SHP77 (cell line): ENCODE measurements around the gene GRIK4.

Experiments
- DNase-seq, 2 experiments: peaks; one replicate each; lab custom pipeline; 2025; lab: John Stamatoyannopoulos, UW

GRIK4 gene

DNA sequence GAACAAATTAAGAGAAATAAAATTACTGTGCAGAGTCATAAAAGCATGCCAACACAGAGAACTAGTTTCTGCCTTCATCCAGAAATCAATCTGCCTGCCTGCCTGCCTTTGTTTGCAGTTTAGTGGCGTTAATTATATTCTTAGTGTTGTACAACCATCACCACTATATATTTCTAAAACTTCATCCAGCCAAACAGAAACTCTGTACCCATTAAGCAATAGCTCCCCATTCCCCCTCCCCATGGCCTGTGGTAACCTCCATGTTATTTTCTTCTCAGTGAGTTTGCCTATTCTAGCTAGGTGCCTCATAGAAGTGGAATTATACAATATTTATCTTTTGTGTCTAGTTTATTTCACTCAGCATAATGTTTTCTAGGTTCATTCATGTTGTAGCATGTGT lies 329.1 kb downstream of the GRIK4 start:
- DNase-seq, result no peak

DNA sequence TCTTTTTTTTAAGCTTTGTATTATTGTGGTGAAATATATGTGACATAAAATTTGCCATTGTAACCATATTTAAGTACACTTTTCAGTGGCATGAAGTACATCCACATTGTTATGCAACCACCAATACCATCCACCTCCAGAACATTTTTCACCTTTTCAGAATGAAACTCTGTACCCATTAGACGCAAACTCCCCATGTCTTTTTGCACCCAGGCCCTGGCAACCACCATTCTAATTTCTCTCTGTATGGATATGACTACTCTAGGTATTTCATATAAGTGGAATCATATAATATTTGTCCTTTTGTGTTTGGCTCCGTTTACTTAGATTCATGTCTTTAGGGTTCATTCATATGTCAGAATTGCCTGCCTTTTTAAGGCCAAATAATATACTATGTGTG lies 329.5 kb downstream of the GRIK4 start:
- DNase-seq, result no peak

DNA sequence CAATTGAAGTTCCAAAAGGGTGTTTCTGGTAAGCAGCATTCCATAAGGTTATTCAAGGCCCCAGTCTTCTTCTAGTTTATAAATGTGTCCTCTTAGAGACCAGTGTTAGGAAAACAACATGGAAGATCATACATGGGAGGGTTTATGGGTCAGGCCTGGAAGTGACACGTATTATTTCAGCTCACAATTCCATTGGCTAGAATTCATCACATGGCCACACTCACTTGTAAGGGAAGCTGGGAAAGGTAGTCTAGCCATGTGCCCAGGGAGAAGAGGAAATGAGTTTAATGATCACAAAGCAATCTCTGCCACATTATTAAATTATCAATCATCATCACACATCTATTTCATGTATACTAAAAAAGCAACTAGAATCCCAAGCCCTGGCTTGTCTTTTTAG lies 330.6 kb downstream of the GRIK4 start:
- no peak for DNase-seq

DNA sequence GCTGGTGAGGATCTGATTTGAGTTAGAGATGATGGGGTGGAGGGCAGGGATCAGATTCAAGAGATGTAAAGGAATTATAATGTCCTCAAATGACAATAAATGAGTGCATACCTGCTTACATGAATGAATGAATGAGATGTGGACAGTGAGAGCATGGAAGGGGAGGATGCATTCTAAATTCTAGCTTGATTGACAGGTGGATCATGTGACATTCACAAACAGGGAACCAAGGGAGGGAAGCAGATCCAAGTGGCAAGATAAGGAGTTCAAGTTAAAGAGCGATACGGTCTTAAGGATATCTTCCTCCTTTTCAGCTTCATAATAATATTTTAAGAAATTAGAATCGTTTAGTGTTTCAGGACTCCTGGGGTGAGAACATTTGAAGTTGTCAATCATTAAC lies 341.9 kb downstream of the GRIK4 start:
- DNase-seq, result no peak

DNA sequence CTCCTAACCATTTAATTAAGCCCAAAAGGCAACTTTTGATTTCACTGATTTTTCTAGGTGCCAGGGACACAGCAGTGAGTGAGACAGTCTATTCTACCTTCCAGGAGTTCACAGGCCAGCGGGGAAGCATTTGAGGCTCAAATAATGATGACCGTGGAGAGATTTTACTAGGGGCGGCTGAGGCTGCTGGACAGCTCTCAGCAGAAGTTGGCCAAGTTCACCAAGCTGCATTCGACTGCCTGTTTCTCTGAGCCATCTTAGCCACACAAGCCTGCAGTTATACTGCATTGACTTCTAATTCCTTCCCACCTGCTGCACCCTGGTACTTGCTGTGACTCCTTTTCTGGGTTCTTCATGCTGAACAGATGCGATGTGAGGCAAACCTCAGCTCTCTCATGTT lies 343.4 kb downstream of the GRIK4 start:
- no peak for DNase-seq

DNA sequence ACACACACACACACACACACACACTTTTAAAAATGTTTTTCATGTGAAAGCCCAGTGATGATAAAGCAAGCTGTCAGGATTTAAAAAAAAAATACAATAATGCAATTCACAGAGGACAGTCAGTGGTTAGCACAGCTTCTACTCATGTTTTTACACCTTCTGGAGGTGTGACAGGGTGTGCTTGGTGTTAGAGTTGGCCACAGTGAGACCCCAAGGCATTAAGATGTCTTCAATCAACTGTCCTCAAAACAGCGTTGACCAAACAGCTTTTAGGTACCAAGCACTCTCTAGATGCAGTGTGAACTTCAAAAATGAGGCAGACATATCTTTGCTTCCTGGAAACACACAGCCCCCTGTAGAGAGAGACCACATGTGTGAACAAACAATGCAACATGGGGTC lies 346.0 kb downstream of the GRIK4 start:
- DNase-seq, result no peak

DNA sequence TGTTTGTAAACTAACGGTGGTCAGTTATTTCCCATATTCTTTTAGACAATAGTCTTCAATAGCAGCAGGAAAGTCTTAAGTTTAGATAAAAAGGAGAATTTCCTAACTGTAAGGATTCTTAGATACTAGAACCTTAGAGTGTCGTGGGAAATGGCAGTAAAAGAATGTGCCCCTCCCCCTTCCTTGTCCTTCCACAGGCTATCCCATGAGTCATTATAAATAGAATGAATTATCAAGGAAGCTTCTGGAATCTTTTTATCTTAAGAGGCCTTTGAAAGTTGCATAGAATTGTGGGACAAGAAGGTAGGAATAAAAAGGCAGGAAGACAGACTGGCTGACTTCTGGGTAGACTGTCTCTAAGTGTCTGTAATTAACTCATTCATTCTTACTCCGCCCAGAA lies 347.2 kb downstream of the GRIK4 start:
- no peak for DNase-seq

DNA sequence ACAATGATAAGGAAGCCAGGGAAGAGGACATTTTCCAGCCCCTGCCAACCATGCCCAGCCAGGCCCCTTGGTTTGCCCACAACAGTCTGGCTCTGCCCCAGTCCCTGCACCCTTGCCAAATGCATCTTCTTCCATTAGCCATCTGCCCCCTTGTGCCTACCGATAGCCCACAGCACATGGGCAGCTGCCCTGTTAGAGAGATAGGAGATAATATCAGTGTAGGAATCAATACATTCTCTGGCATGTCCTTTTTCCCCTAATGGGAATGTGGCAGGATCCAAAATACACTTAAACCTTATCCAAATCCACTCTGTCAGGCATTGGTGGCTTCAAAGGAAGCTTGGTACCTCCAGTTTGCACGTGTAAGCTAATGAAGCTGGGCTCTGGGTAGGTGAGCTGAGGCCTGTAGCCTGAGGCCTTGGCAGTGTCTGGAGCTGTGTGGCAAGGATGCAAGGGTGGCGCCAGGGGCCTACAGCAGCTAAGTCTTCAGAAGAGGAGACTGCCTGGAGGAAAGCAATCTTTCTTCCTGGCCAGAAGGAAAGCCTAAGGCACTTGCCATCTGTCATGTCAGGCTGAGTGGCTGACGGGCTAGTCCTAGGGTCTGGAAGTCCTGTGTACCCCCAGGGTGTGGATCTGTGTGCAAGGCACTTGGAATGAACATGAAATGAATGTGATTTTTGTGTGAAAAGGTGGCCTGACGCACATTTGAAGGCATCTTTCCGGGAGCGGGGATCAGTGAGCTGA lies 348.2 kb downstream of the GRIK4 start:
- no peak for DNase-seq

DNA sequence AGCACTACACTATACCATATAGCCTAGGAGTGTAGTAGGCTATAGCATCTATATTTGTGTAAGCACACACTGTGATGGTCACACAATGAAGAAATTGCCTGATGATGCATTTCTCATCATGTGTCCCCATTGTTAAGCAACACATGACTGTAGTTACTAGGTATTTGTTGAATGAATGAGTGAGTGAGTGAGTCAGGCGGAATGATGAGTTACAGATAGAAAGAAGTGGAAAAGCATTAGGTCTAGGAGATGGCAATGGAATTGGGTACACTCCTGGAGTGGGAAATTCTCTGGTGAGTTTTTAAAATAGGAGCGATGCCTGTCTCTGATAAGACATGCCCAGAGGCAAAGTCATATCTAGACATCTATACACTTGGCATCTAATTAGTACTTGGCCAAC lies 351.8 kb downstream of the GRIK4 start:
- DNase-seq, result no peak

DNA sequence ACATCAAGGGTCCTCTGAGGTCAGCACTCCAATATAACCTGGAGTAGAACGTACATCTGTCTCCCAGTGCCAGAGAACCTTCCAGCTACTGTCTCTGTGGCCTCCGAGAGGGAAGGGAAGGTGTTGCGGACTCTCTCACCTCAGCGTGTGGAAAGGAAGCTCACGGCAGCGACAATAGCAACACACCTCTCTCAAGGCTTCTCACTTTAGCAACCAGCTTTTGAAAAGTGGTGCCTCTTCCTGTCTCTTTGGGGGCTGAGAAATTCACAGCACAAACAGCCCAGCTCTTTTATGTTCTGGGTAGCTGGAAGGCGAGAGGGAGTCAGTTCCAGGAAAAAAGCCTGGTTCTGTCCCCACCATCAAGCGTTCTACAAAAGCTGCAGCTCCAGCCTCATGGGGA lies 355.5 kb downstream of the GRIK4 start:
- no peak for DNase-seq

DNA sequence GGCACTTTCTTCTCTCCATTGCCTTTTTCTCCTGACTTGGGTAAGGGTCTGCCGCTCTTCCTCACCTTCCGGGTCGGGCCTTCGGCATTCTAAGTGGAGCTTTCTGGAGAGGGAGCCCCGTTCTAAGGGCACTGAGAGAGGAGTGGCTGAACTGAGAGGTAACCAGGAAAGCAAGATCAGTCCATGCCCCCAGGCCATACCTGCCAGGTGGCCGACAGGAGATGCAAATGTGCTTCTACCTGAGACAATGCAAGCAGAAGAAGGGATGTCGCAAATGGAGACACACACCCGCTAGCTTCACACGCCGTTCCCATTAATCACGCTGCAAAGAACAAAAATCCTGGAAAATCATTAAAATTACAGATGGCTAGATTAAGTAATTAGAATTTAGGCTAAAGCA lies 356.0 kb downstream of the GRIK4 start:
- no peak for DNase-seq

DNA sequence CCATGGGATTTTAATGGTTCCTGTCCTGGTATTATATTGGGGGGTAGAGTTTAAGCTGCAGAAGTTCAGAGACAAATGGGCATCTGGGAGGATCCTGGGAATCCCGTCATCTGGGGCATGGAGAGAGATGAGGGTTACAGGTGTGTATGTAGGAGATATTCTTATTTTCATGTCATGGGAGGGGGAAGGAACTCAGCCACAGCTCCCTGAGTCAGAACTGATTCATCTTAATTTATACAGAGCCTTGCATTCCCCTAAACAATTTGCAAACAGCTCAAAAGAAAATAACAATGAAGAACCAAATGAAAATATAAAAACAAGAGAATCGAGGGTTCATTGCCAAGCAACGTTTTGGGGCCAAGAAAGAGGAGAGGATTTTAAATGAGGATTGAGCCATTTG lies 356.4 kb downstream of the GRIK4 start:
- DNase-seq, result no peak

DNA sequence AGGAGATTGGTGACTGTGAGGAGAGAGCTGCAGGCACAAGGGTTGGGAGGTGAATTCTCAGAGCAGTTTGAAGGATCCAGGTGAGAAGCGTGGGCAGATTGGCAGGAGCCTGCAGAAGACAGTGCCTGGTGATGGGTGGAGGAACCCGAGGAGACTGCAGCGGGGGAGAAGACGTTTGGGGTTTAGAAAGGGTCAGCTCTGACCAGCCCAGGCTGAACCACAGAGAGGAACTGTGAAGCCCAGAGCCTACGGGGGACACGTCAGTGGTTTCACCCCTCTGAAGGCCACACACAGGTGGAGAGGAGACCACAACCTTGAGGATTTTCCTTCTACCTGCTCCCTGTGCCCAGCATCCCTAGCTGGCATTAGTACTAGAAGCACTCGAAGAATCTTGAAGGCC lies 357.5 kb downstream of the GRIK4 start:
- no peak for DNase-seq

DNA sequence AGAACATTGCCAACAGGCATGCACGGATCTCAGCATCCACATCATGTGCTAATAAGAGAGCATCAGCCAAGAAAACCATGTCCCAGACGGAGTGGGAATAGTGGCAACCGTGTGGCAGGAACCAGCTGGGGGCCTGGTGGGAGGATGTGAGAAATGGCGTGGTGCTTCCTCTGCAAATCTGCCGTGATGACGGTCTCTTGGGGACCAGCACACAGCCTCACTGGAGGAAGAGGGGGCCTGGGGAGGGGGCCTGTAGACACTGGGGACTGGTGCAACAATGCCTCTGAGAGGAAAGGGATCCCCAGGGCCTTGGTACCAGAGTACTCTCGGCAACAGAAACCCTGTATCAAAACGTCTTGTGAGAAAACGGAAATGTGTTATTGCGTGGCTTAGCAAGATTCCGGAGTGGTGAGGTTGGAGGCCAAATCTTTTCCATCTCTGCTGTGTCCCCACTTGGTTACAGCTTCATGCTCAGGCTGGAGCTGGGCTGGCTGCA lies 358.0 kb downstream of the GRIK4 start:
- DNase-seq, result no peak

DNA sequence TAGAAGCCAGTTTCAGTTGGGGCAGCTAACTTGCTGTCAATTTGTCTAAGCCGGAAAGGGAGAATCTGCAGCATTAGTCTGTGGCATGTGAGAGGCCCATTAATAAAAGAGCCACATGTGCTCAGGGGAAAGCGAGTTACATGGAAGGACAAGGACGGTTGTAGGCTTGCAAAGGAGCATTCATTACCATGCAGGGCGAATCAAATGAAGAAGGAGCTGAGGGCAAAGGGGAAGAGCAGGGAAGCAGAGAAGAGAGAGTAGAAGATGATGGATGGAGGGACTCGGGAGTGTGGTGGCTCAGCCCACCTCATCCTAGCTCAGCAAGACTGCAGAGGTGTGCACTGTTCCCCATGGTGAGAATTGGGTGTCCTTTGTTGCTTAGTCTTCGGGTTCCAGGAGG lies 359.6 kb downstream of the GRIK4 start:
- no peak for DNase-seq

DNA sequence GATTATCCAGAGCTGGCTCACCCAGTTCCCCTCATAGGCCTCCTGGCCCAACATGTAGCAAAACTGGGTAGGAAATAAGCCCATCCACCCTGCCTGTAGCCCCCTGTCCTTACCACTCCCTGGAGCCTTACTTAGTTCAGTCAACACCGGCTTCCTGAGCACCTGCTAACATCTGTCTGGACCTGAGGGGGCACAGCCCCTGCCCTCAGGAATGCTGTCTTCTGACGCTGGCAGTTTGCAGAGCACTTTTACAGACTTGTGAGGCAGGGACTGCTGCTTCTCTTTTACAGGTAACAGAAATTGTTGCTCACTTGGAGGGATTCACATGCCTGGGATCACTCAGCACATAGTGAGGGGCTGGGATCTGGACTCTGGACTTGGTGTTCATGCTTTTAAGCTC lies 360.4 kb downstream of the GRIK4 start:
- DNase-seq, result no peak

DNA sequence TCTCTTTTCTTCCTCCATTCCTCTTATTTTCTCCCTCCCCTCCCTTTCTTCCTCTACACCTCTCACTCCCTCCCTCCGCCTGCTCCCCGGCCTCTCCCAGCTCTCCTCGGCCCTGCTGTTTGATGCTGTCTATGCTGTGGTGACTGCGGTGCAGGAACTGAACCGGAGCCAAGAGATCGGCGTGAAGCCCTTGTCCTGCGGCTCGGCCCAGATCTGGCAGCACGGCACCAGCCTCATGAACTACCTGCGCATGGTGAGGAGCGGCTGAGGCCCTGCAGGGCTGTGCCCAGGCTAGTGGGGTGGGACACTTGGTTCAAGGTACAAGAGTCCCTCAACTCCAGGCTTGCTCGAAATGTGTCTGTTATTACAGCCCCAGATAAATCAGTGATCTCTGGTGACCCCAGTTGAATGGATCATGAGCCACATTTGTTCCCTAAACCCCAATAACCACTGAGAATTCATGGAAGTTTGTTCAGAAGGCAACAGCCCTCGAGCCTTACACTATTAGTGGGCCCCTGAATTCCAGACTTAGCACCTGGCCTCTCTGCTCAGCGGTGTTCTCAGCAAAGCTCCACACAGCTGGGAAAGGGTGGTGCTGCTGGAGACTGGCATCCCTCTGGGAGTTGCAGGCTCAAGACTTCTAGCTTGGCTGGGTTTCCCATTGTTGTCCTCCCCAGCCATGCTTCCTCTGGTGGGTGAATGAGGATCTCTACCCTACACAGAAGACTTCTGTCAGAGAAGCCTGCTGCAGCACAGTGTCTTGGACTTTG lies 362.6 kb downstream of the GRIK4 start:
- DNase-seq, result no peak

DNA sequence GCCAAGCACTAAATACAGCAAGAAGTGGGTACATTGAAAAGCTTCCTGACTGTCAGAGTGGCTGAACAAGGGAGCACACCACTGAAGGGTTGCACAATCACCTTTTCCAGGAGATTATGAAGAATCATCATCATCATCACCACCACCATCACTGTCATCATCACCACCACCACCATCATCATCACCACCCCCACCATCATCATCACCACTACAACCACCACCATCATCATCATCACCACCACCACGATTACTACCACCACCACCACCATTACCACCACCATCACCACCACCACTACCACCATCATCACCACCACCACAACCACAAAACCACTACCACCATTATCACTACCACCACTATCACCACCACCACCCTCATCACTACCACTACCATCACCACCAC lies 364.4 kb downstream of the GRIK4 start:
- no peak for DNase-seq

DNA sequence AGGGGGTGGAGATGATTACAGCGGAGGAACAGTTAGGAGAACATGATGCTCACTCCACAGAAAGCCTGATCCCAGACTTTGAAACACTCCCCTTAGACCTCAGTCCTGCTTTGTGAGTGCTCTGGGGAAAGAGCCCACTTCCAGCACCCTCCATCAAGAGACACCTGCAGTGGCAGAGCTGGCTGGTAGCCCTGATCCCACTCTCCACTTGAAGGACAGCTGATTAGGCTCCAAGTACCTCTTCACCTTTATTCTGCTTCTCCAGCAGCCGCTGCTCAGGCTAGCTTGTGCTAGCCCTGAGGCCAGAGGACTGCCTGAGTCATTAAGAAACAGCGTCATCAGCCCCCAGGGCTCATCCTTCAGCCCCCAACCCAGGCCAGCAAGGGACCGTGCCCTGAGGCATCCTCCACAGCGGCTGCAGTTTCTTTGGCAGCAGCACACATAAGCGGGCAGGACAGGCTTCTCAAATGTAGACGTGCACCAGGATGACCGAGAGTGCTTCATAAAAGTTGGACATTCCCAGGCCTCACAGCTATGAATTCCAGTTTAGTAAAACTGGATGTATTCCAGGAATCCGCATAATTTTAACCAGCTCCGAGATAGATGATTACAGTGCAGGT lies 366.3 kb downstream of the GRIK4 start:
- peak; percentile 23 to 43 for DNase-seq

DNA sequence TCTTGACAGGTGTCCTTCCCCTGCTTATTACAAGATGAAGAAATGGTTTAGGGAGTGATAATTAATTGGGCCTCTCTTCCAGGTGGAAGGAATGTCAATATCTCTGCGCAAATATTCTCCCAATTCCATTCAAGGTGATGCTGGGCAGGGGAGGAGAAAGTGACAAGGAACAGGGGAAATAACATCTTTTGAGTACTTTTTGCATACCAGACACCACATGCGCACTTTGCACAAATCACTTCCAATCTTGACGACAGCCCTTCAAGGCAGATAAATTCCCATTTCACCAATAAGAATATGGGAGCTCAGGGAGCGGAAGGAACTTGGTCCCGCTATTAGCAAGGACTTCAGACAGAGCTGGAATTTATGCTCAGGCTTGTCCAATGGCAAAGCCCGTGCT lies 367.2 kb downstream of the GRIK4 start:
- no peak for DNase-seq

DNA sequence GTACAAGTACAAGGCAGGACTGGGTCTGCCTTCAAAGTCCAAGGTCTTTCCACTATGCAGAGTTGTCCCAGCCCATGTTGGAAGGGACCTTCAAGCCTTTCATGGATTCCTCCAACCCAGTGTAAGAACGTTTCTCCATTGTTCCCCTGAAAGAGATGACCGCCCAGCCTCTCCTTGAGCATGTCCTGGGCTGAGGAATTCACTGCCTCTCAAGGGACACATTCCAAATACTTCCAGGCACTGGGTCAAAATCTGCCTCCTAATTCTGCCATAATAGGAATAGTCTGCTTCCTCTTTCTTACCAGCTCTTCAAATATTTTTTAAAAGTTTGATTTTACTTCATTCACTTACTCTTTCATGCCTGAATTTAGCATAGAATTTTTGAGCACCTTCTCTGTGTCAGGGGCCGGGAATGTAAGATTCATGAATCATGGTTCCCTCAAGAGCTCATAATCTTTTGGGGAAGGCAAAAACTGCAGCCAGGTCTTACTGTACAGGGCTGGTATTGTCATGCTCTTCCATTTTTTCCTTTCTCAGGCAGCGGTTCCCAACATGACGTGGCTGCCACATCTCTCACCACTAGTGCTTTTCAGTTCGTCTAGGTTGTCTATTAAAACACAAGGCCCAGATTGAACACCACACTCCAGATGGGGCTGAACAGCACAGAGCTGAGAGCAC lies 369.1 kb downstream of the GRIK4 start:
- DNase-seq, result no peak

DNA sequence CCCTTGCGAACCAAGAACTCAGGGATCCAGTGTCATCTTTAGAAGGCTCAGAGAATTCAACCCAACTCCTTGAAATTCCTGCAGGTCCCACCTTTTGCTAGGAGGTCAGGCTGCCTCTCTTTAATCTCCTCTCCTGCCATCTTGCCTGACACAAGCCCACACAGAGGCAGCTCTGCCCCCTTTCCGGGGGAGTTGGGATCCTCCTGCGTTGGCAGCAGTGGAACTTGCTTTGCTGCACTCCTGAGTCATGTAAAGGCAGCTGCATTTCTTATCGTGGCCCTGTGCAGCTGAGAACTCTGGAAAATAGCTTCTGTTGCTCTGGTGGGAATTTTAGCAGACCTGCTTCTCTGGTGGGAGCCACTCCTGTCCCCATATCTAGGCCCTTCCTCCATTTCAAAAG lies 370.0 kb downstream of the GRIK4 start:
- DNase-seq, result no peak

DNA sequence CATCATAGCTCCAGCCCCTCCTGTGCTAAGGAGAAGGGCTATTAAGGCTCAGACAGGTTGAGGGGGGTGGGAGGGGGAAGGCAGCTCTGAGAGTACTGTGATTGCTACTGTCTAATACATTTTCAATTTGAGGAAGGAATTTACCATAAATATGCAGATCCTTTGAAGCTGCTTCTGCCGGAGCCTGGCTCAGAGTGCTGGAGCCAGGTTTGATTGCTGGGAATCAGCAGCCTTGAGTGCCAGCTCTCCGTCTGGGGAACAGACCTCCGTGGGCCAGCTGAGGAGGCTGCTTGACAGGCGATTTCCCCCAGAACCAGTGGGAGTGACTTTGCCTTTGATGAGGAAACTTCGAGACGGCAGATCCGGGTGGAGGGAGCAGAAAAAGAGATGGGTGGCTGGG lies 370.6 kb downstream of the GRIK4 start:
- no peak for DNase-seq
